IMR-90 (cell line): ENCODE measurements around the gene FAM32A. TPM values are rescaled to one million over a fixed set of nuclear protein-coding genes. Genes with fewer than 3 reads are reported as not detected.

Experiments used
- ATAC-seq: fragments of 200-7000 bp; cut with Tn5 transposase; 2 replicates; pipeline ENCODE4 v1.9.1; 2020; ENCODE audit warnings: low read depth, mild to moderate bottlenecking, moderate library complexity
- BruUV-seq: library from RNA; stranded (reverse); fragments of 400-500 nt; replicated peaks from 2 replicates; lab custom pipeline; 2021; lab: Mats Ljungman, UMichigan
- CTCF ChIA-PET: fragments of 300-600 bp; formaldehyde crosslinking; extraction: SDS; loops from one replicate; lab custom pipeline; 2021; ENCODE audit warnings: antibody characterized with exemption; lab: Yijun Ruan, JAX
- POLR2A ChIA-PET: fragments of 300-600 bp; sonication (Branson Sonifier 250); formaldehyde crosslinking; loops from one replicate; lab custom pipeline; 2022; ENCODE audit warnings: antibody characterized with exemption; ENCODE audit not compliant: unreplicated experiment; lab: Charles Lee
- DNase-seq: peaks from one replicate; pipeline ENCODE4 v3.0.0; 2013
- H2AFZ ChIP-seq: replicated peaks from 2 replicates; pipeline ENCODE3; 2013; ENCODE audit warnings: low read length, mild to moderate bottlenecking; ENCODE audit not compliant: poor library complexity
- H2AK5ac ChIP-seq: 2 replicates; pipeline ENCODE4 v1.6.1; 2013; ENCODE audit warnings: low read depth, low read length, inconsistent platforms
- H2AK9ac ChIP-seq: replicated peaks from 2 replicates; pipeline ENCODE3; 2013; ENCODE audit warnings: mild to moderate bottlenecking, low read depth, low read length, moderate library complexity; ENCODE audit not compliant: poor library complexity
- H2BK120ac ChIP-seq: 2 replicates; pipeline ENCODE4 v1.6.1; 2013; ENCODE audit warnings: low read depth, low read length, inconsistent platforms
- H2BK15ac ChIP-seq: 3 replicates; pipeline ENCODE4 v1.6.1; 2013; ENCODE audit warnings: low read depth, low read length, inconsistent platforms
- H2BK20ac ChIP-seq: 2 replicates; pipeline ENCODE4 v1.6.1; 2013; ENCODE audit warnings: low read depth, mild to moderate bottlenecking, inconsistent platforms, low read length, moderate library complexity
- H2BK5ac ChIP-seq: 2 replicates; pipeline ENCODE4 v1.6.1; 2013; ENCODE audit warnings: mild to moderate bottlenecking, low read depth, low read length, inconsistent platforms; ENCODE audit not compliant: poor library complexity, severe bottlenecking
- H3K14ac ChIP-seq: replicated peaks from 2 replicates; pipeline ENCODE4 v1.6.1; 2013; ENCODE audit warnings: low read depth, low read length, inconsistent platforms
- H3K18ac ChIP-seq: 2 replicates; pipeline ENCODE4 v1.6.1; 2013; ENCODE audit warnings: low read depth, low read length, control low read depth
- H3K23ac ChIP-seq: 2 replicates; pipeline ENCODE4 v1.6.1; 2013; ENCODE audit warnings: low read depth, low read length, inconsistent platforms
- H3K27ac ChIP-seq: 2 replicates; pipeline ENCODE4 v1.5.1; 2013; ENCODE audit warnings: mild to moderate bottlenecking, control low read depth, low read length; ENCODE audit not compliant: insufficient read depth
- H3K27me3 ChIP-seq: 2 replicates; pipeline ENCODE4 v1.6.1; 2013; ENCODE audit warnings: low read length; ENCODE audit not compliant: control insufficient read depth, insufficient read depth
- H3K36me3 ChIP-seq: 2 replicates; pipeline ENCODE4 v1.6.1; 2013; ENCODE audit warnings: low read length, mixed read lengths; ENCODE audit not compliant: control insufficient read depth, insufficient read depth
- H3K4ac ChIP-seq: 2 replicates; pipeline ENCODE4 v1.6.1; 2013; ENCODE audit warnings: low read depth, low read length, inconsistent platforms
- H3K4me1 ChIP-seq: 2 replicates; pipeline ENCODE4 v1.6.1; 2013; ENCODE audit warnings: low read length, mixed read lengths; ENCODE audit not compliant: control insufficient read depth, insufficient read depth
- H3K4me2 ChIP-seq: 2 replicates; pipeline ENCODE4 v1.6.1; 2013; ENCODE audit warnings: low read depth, mild to moderate bottlenecking, control low read depth, low read length, moderate library complexity
- H3K4me3 ChIP-seq: 2 replicates; pipeline ENCODE4 v1.5.1; 2013; ENCODE audit warnings: low read depth, mild to moderate bottlenecking, control low read depth, low read length, moderate library complexity; ENCODE audit not compliant: insufficient read depth
- H3K56ac ChIP-seq: 2 replicates; pipeline ENCODE4 v1.6.1; 2013; ENCODE audit warnings: low read length, inconsistent platforms; ENCODE audit not compliant: insufficient read depth; ENCODE audit errors: extremely low read depth
- H3K79me1 ChIP-seq, 2 experiments: 2 replicates each; pipeline ENCODE4 v1.6.1; 2013; ENCODE audit warnings: low read length in 2 of 2, inconsistent platforms in 1 of 2, low read depth in 1 of 2
- H3K9ac ChIP-seq: 2 replicates; pipeline ENCODE4 v1.6.1; 2013; ENCODE audit warnings: low read depth, low read length, control low read depth
- H3K9me1 ChIP-seq: 2 replicates; pipeline ENCODE4 v1.6.1; 2013; ENCODE audit warnings: low read length, inconsistent platforms; ENCODE audit not compliant: insufficient read depth
- H3K9me3 ChIP-seq: 2 replicates; pipeline ENCODE4 v1.6.1; 2013; ENCODE audit warnings: low read length; ENCODE audit not compliant: control insufficient read depth, insufficient read depth
- H4K20me1 ChIP-seq: 2 replicates; pipeline ENCODE4 v1.6.1; 2013; ENCODE audit warnings: low read length, inconsistent platforms; ENCODE audit not compliant: insufficient read depth
- H4K5ac ChIP-seq: 2 replicates; pipeline ENCODE4 v1.6.1; 2013; ENCODE audit warnings: mild to moderate bottlenecking, low read depth, low read length, control low read depth
- H4K8ac ChIP-seq, 2 experiments: 2 replicates each; pipeline ENCODE4 v1.6.1; 2013; ENCODE audit warnings: low read depth in 2 of 2, low read length in 2 of 2, control low read depth in 1 of 2, inconsistent platforms in 1 of 2
- H4K91ac ChIP-seq: 2 replicates; pipeline ENCODE4 v1.6.1; 2013; ENCODE audit warnings: low read depth, low read length, inconsistent platforms; ENCODE audit not compliant: insufficient read depth
- BHLHE40 ChIP-seq: fragments of 150-350 bp; IDR thresholded peaks from 2 replicates; pipeline ENCODE4 v1.6.1; 2016; ENCODE audit warnings: mild to moderate bottlenecking, low read depth, low read length
- CEBPB ChIP-seq: IDR thresholded peaks from 2 replicates; pipeline ENCODE4 v1.6.1; 2012; ENCODE audit warnings: low read depth, low read length, improper control_type of control experiment
- CHD1 ChIP-seq: IDR thresholded peaks from 2 replicates; pipeline ENCODE4 v1.6.1; 2012; ENCODE audit warnings: low read depth, low read length, improper control_type of control experiment
- CTCF ChIP-seq: conservative IDR thresholded peaks from 2 replicates; pipeline ENCODE4 v1.5.1; 2012; ENCODE audit warnings: mild to moderate bottlenecking, low read depth, low read length, improper control_type of control experiment
- ELK1 ChIP-seq: fragments of 150-350 bp; IDR thresholded peaks from 2 replicates; pipeline ENCODE4 v1.6.1; 2016; ENCODE audit warnings: low read depth, mild to moderate bottlenecking, low read length, moderate library complexity, borderline replicate concordance
- FOS ChIP-seq: fragments of 150-350 bp; IDR thresholded peaks from 2 replicates; pipeline ENCODE4 v1.6.1; 2016; ENCODE audit warnings: low read depth, low read length
- MAFK ChIP-seq: IDR thresholded peaks from 2 replicates; pipeline ENCODE4 v1.6.1; 2012; ENCODE audit warnings: low read depth, low read length, improper control_type of control experiment
- MAZ ChIP-seq: IDR thresholded peaks from 2 replicates; pipeline ENCODE4 v1.6.1; 2012; ENCODE audit warnings: low read depth, mild to moderate bottlenecking, low read length, improper control_type of control experiment, moderate library complexity, borderline replicate concordance
- MXI1 ChIP-seq: IDR thresholded peaks from 2 replicates; pipeline ENCODE4 v1.6.1; 2012; ENCODE audit warnings: low read depth, mild to moderate bottlenecking, low read length, moderate library complexity, borderline replicate concordance
- NFE2L2 ChIP-seq: fragments of 150-350 bp; IDR thresholded peaks from 2 replicates; pipeline ENCODE4 v1.6.1; 2016; ENCODE audit warnings: low read depth, mild to moderate bottlenecking, low read length
- POLR2A ChIP-seq: IDR thresholded peaks from 2 replicates; pipeline ENCODE4 v1.6.1; 2012; ENCODE audit warnings: mild to moderate bottlenecking, low read depth, low read length
- RAD21 ChIP-seq: IDR thresholded peaks from 2 replicates; pipeline ENCODE4 v1.6.1; 2012; ENCODE audit warnings: low read length, improper control_type of control experiment
- RCOR1 ChIP-seq: IDR thresholded peaks from 2 replicates; pipeline ENCODE4 v1.6.1; 2012; ENCODE audit warnings: mild to moderate bottlenecking, low read length, improper control_type of control experiment; ENCODE audit not compliant: insufficient replicate concordance
- RFX5 ChIP-seq: IDR thresholded peaks from 2 replicates; pipeline ENCODE4 v1.8.0; 2012; ENCODE audit warnings: low read depth, mild to moderate bottlenecking, low read length, moderate library complexity
- SMC3 ChIP-seq: fragments of 150-350 bp; IDR thresholded peaks from 2 replicates; pipeline ENCODE4 v1.6.1; 2016; ENCODE audit warnings: low read depth, mild to moderate bottlenecking, antibody characterized with exemption, low read length, moderate library complexity
- WGBS, 2 experiments: methylation state at CpG; one replicate each; pipeline versions ENCODE4 v1.1.5 to v1.1.7; 2013; ENCODE audit warnings: missing lambda C conversion rate in 2 of 2; ENCODE audit not compliant: insufficient read length in 1 of 2; ENCODE audit errors: extremely low coverage in 2 of 2; 5-methylcytosine and 5-hydroxymethylcytosine counted together
- dilution Hi-C: fragments of 300-500 bp; cut with HindIII; formaldehyde crosslinking; loops from one replicate; pipeline ENCODE4 v1.14.3; 2018; ENCODE audit warnings: low sequenced_read_pairs; ENCODE audit not compliant: unreplicated experiment
- in situ Hi-C: fragments of 300-500 bp; cut with MboI; formaldehyde crosslinking; loops from 3 replicates; pipeline ENCODE4 v1.14.3; 2019; ENCODE audit warnings: low sequenced_read_pairs, inconsistent platforms, mixed read lengths
- intact Hi-C: fragments of 100-400 bp; cut with micrococcal nuclease; formaldehyde crosslinking; loops from 2 replicates; pipeline ENCODE4 v1.10.0; 2022
- polyA plus RNA-seq, 3 experiments: library from polyadenylated mRNA; depleted of rRNA; stranded (reverse); fragments of >200 nt; gene quantifications; 2 replicates each; pipeline ENCODE4 v1.2.3, GENCODE V29; 2012; ENCODE audit warnings: low replicate concordance in 1 of 3
- total RNA-seq: library from RNA; depleted of rRNA; stranded (reverse); fragments of >200 nt; gene quantifications from 2 replicates; pipeline ENCODE4 v1.2.3, GENCODE V29; 2012
- TF ChIP-seq, protein P1 (sequence below): fragments of 150-350 bp; IDR thresholded peaks from 2 replicates; pipeline ENCODE4 v1.6.1; 2017; ENCODE audit warnings: mild to moderate bottlenecking, antibody characterized with exemption, low read length, low read depth

Gene FAM32A
- total and polyA plus RNA-seq, 2 of the 4 experiments (the other 2 are of a cell fraction) = 99.5 to 130 TPM

DNA sequence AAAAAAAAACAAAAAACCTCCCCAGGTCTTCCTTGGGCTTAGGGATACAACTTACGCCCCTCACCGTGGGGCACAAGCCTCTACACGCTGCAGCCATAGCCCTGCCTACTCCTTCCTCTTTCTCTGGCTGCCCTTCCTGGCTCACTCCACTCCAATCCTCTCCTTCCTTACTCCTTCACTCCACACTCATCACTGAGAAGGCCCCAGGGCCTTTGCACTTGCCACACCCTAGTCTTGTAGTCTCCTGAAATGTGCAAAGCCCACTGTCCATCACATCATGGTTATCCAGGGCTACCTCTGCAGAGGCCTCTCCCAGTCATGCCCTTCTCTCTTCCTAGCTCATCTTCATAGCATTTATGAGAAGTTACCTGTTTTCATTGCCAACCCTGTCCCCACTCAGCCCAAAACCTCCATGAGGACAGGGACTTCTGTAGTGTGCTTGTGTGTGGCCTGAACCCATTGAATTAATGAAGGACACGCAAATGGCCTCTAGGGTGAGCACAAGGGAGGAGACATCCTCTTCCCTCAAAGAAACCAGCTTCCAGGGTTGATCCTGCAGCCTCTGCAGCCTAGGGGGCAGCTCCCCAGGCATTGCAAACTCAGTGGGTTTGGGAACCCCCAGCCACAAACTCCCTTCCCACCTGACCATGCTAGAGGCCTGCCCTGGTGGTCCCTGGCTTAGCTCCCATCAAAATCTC is 49.6 kb upstream of the FAM32A start:
- Histone ChIP-seq H2BK20ac (no peak overlapping the region), H2AK9ac (no peak overlapping the region), H3K9me3 (no peaks in the 10 kb centered on the region), H3K4me1 (no peaks in the 10 kb centered on the region), H3K4me2 (no peak overlapping the region), H2BK120ac (no peak overlapping the region), H2BK15ac (no peak overlapping the region), H4K20me1 (peaks cover 5% of the 10 kb centered on the region; the same call in 1 of the 2 replicates), H3K14ac (no peak overlapping the region), H3K79me1 (peaks cover 3 to 9% of the 10 kb centered on the region in 2 experiments; a peak in 2 of 4 replicates), H3K18ac (no peak overlapping the region), H2AK5ac (no peak overlapping the region), H4K5ac (no peak overlapping the region), H3K9me1 (no peaks in the 10 kb centered on the region), H3K9ac (no peak overlapping the region), H4K8ac (no peak overlapping the region), H3K27ac (no peak overlapping the region), H3K23ac (no peak overlapping the region), H3K36me3 (peaks cover 32% of the 10 kb centered on the region), H2BK5ac (no peak overlapping the region), H3K56ac (no peak overlapping the region), H3K4me3 (no peak overlapping the region), H4K91ac (no peak overlapping the region), H3K4ac (no peak overlapping the region), H2AFZ (peak overlapping the region; percentile 10), H3K27me3 (no peaks in the 10 kb centered on the region)
- dilution Hi-C loops = no loop called here
- intact Hi-C loops = no loop called here
- WGBS, 2 experiments = 100% methylated on average over 3 of the region's 4 CpGs; no CpG with 5 or more reads in 1 of the 2 experiments
- ChIA-PET CTCF (interaction anchor here (1.1 kb wide), 1 partner anchor 13 kb away, joined by 4 read pairs; no protein-coding TSS in a partner anchor), POLR2A (no interaction called here)
- no peak for DNase-seq
- no TSS peak for BruUV-seq
- ATAC-seq = no peak
- in situ Hi-C loops = no loop called here
- no peak for TF ChIP-seq CHD1
- no peak for TF ChIP-seq POLR2A
- TF ChIP-seq MXI1 = no peak
- TF ChIP-seq FOS = no peak
- no peak for TF ChIP-seq CEBPB
- no peak for TF ChIP-seq MAZ
- no peak for TF ChIP-seq ELK1
- no peak for TF ChIP-seq NFE2L2
- TF ChIP-seq RCOR1 = no peak
- no peak for TF ChIP-seq BHLHE40
- TF ChIP-seq SMC3 = no peak
- TF ChIP-seq RAD21 = no peak
- TF ChIP-seq, protein P1, sequence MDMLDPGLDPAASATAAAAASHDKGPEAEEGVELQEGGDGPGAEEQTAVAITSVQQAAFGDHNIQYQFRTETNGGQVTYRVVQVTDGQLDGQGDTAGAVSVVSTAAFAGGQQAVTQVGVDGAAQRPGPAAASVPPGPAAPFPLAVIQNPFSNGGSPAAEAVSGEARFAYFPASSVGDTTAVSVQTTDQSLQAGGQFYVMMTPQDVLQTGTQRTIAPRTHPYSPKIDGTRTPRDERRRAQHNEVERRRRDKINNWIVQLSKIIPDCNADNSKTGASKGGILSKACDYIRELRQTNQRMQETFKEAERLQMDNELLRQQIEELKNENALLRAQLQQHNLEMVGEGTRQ = no peak
- no peak for TF ChIP-seq RFX5
- TF ChIP-seq CTCF = no peak
- no peak for TF ChIP-seq MAFK
